HG03460 (cell line): Measurements from ENCODE around the gene MRTFA.
"Not testable (repeated sequence)": the region's sequence is repeated elsewhere in the genome, so short reads cannot be mapped to it uniquely, and the experiment has no call there.

ENCODE experiments used
- ATAC-seq: cut with Tn5 transposase; IDR thresholded peaks from one replicate; pipeline ENCODE4 v1.9.1; 2021; ENCODE audit not compliant: unreplicated experiment

The MRTFA gene

DNA sequence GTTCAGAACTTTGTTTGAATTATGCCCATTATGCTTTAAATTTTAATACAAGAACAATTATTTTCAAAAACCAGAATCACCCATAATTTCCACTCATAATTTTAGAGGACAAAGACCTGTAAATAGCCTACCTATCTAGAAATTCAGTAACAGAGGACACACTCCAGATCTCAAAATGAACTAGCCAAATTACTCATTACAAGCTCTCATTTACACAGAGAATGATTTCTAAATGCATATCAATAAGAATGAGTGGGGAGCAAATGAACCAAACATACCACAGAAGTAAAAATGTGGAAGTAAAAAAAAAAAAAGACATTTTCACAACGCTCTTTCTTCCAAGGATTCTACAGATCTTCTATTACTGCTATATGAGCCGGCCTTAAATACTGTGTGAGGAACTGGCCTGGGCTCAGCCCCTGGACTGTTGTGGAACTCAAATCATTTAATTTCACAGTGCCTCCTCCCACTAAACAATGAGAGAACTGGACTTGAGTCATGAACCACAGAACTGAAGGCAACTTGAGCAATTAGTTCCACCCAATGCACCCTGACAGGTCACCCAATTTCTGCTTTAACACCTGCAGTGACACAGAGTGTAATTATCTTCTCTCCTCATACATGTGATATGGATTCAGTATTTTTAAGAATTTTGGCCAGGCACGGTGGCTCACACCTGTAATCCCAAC, 8.0 kb downstream of the MRTFA start:
- no peak for ATAC-seq

DNA sequence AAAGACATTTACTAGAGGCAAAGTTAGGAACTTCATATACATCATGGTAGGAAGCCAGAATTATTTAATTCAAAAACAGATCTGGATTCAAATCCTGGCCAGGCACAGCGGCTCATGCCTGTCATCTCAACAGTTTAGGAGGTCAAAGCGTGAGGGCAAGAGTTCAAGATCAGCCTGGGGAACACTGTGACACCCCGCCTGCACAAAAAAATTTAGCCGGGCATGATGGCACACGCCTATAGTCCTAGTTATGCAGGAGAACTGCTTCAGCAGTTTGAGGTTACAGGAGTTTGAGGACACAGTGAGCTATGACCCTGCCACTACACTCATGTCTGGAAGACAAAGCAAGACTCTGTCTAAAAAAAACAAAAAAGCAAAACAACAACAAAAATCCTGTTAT, 8.9 kb downstream of the MRTFA start:
- ATAC-seq, result no peak

DNA sequence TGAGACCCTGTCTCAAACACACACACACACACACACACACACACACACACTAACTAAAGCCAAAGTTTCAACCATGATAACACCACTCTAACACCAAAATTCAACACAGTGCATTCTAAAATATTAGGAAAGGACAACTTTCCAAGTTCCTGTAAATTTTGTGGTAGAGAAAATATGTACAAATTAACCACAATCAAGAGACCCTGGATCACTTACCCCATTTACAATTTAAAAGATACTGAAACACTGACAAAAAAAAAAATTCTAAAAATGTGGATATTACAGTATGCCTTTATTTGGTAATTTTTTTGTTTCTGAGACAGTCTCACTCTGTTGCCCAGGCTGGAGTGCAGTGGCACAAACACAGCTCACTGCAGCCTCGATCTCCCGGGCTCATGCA, 9.7 kb downstream of the MRTFA start:
- no peak for ATAC-seq

DNA sequence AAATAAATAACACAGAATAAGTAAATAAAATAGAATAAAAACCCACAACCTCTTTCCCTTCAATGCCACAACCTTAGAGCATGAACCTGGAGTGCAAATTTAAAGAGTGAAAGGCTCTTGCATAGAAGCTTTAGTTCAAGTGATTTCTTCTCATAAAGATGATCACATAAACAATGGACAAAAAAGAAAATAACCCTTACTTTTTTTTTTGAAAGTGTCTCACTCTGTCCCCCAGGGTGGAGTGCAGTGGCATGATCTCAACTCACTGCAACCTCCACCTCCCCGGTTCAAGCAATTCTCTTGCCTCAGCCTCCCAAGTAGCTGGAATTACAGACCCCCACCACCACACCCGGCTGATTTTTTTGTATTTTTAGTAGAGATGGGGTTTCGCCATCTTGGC, 10.7 kb downstream of the MRTFA start:
- ATAC-seq, result not testable (repeated sequence)

DNA sequence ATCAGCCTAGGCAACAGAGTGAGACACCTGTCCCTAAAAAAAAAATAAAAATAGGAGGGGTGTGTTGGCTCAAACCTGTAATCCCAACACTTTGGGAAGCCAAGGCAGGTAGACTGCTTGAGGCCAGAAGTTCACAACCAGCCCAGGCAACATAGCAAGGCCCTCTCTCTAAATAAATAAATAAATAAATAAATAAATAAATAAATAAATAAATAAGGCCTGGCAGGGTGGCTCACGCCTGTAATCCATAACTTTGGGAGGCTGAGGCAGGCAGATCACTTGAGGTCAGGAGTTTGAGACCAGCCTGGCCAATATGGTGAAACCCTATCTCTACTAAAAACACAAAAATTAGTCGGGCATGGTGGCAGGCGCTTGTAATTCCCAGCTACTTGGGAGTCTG, 11.2 kb downstream of the MRTFA start:
- ATAC-seq, result not testable (repeated sequence)

DNA sequence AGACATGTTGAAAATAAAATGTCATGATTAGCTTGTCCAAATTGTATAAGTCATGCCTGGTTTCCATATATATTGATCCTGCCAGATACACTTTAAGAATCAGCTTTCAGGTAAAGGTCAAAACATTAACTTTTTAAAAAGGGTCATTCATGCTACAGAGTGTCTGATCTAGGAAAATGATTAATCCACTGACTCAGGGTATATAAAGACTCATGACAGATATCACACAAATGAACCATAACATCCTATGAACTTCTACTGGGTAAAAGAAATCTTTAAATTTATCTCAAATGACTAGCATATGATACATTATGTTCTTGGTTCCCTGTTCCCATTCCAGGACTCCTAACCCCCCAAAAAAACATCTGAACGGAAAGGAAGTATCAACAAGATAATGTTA, 11.7 kb downstream of the MRTFA start:
- ATAC-seq, result no peak

DNA sequence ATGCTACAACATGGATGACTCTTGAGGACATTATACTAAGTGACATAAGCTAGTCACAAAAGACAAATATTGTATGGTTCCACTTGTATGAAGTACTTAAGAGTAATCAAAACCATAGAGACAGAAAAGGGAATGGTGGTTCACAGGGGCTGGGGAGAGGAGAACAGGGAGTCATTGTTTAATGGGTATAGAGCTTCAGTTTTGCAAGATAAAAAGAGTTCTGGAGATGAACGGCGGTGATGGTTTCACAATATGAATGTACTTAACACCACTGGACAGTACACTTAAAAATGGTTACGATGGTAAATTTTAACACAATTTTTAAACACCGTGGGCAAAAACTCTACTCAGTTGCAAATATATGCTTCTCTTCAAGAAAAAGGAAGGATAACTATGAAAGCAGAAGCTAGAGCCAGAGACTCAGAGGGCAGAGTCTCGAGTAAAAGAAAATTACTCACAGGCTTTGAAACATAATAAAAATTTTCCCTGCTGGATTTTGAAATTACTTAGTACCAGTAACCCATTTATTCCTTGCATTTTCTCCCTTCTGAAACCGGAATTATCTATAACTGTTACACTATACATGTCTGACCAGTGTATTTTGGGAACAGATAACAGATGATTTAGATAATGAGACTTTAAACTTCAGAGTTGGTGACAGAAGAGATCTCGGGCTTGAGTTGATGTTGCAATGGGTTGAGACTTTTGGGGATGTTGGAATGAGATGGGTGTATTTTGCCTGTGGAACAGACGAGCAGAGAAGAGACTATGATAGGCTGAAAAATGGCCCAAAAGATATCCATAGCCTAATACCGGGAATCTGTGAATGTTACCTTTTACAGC, 15.0 kb downstream of the MRTFA start:
- no peak for ATAC-seq

DNA sequence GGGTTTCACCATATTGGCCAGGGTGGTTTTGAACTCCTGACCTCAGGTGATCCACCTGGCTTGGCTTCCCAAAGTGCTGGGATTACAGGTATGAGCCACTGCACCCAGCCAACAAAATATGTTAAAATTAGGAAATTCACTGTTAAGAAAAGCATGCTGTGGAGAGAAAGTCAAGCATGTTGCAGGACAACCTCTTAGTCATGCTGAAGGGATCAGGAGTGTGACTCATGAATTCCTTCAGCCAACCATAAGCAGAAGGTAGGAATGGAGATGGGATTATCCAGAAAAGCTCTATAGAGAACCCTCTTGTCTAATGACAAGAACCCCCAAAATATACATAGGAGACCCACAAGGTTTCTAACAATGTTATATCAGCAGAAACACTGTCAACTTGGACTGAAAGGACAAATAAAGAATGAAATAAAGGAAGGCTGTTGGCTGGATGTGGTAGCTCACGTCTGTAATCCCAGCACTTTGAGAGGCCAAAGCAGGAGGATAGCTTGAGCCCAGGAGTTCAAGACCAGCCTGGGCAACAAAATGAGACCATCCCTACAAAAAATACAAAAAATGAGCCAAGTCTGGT, 16.0 kb downstream of the MRTFA start:
- ATAC-seq, result no peak

DNA sequence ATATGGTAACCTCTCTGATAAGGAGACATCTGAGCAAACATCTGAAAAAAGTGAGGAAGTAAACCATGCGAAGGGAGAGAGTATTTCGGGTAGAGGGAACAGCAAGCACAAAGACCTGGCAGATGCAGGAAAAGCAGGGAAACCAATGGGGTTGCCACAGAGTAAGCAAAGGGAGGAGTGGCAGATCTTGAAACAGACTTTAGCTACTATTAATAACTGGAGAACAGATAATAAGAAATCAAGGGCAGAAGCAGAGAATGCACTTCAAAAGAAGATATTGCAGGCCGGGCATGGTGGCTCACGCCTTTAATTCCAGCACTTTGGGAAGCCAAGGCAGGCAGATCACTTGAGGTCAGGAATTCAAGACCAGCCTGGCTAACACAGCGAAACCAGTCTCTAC, 18.1 kb downstream of the MRTFA start:
- ATAC-seq, result no peak

DNA sequence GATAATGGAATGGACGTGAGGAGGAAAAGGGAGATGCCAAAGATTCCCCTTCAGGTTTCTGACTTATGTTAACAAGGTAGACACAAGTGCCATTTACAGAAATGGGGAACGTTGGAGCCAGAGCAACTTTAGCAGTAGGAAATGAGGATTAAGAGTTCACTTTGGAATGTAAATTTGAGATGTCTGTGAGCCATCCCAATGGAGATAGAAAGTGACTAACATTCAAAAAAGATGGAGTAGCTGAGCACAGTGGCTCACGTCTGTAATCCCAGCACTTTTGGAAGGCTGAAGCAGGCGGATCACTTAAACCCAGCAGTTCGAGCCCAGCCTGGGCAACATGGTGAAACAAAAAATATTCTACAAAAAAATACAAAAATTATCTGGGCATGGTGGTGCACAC, 19.9 kb downstream of the MRTFA start:
- no peak for ATAC-seq

DNA sequence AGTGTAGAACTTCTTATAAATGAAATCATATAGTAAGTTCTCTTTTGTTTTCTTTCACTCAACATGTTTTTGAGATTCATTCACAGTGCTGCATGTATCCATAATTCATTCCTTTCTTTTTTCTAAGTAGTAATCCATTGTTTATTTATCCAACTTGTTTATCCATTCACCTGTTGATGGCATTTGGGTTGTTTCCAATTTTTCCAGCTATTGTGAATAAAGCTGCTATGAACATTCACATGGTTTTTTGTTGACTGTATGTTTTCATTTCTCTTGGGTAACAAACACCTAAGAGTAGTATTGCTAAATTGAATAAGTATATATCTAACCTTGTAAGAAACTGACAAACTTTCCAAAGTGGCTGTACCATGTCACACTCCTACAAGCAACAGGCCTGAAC, 23.5 kb downstream of the MRTFA start:
- ATAC-seq, result no peak

DNA sequence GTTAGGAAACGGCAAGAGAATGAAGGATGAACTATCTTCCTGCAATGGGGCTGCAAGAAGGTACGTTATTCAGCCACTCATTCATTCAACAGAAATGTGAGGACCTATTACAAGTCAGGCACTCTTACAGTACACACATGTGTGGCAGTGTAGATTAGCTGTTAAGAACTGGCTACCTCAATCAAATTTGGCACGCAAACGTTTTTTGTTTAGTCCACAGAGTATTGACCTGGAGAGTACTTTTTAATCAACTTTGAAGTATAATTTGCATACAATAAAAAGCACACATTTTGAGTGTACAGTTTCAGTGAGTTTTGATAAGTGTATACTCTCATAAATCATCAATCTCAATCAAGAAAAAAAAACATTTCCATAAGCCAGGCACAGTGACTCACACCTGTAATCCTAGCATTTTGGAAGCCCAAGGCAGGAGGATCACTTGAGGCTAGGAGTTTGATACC, 24.2 kb downstream of the MRTFA start:
- no peak for ATAC-seq

DNA sequence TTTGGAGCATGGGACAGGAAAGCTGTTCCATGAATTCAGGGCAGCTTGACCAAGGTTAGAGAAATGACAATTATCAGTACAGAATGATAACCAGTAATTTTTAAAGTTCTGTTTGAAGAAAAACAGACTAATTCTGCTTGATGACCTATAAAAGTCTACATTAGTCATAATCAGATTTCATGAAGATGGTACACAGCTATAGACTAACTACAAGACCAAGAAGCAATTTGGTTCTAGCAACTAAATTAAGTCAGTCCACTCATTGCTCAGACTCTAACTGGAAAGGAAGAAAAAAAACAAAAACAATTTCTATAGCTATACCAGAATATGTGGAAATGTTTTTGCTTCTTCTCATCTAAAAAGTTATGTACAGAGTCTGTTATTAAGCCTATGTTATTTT, 24.9 kb downstream of the MRTFA start:
- ATAC-seq, result no peak

DNA sequence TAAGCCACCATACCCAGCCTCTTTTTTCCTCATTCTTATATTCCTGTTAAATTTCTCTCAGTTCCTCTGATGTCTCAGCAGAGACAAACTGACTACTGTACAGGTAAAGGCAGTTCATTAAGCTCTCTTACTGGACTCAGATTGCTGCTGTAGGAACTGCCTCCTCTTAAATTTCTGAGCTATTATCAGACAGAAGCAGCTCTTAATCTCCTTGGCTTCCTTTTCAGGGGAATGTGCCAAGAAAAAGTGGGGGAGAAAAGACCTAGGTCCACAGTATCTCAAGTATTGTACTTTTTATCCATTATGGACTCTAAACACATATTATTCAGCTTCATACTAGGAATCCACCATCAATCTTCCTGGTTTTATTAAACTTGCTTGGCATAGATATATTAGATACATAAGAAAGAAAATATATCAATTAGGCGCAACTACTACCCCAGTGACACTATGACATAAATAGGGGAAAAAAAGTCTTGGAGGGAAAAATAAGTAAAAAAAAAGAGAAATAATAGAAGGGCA, 26.1 kb downstream of the MRTFA start:
- ATAC-seq, result no peak

DNA sequence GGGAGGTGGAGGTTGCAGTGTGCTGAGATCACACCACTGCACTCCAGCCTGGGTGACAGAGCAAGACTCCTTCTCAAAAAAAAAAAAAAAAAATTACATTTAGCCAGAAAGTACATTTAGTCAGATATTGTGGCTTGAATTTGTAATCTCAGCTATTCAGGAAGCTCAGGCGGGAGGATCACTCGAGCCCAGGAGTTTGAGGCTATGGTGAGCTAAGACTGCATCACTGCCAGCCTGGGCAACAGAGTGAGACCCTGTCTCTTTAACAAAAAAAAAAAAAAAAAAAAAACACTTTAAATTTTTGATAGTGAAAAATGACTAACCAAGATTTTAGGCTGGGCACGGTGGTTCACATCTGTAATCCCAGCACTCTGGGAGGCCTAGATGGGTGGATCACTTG, 27.3 kb downstream of the MRTFA start:
- no peak for ATAC-seq

DNA sequence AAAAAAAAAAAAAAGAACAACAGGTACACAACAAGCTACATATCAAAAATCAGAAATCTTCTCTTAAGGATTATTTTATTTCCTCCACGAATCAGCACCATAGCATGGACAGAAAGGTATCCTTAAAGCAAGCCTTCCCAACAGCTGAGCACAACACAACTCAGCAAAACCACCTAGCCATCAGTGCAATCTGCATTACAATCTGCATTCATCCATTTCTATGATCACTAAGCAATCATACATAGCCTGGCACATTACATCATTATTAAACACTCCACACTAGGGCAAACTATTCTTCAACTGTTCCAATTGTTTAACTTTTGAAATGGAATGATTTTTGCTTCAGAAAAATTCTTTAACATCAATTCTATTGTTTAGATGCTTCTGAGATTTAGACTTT, 29.0 kb downstream of the MRTFA start:
- ATAC-seq, result no peak

DNA sequence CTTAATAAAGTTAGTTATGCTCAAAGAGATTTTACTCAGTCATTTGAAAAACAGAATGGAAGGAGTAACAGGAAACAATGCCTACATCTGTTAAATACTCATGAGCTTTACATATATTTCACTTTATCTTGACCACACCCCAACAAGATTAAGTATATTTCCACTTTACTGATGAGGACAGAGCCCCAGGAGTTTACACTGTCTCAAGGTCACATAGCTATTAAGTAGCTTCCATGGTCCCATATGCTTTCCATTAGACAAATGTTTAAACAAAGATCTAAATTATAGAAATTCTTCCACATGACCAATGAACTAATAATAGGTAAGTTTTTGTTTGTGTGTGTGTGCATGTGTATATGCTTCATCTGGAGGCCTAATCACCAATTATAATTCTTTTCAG, 30.2 kb downstream of the MRTFA start:
- ATAC-seq, result no peak

DNA sequence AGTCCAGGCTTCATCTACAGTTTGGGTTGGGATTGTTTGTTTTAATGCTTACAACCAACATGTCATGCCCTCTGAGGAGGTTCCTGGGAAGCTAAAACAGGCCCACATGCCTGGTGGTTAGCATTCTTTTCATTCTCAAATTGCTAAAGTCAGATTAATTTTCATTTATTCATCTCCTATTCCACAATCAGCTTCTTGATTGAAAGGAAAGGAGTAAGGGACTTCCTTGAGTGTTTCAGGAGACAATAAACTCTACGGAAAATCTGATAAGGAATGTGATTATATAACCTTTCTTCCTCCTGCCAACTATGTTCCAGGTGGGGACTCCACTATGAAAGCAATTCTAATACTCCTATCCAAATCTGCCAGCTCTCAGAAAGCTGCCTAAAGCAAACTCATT, 30.8 kb downstream of the MRTFA start:
- no peak for ATAC-seq

DNA sequence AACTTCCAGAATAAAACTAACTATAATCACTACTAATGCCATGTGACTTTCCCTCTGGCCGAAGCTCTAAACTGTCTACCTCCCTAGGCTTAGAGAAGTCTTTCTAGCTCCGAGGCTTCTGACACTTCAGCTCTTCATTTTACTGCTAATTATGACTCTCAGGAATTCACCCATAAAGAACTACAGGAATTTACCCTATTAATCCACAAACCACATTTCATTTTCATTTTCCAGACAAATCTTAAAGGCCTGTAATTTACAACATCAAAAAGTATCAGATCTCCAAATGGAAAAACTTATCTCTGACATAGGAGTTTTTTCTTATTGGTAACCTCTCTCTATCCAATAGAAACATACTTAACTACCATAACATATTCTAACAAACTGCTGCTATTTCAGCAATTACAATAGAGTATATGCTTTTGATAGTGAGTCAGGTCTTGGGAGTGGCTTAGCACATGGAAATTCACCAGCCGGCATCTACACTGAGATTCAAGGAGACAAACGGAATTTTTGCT, 33.4 kb downstream of the MRTFA start:
- no peak for ATAC-seq

DNA sequence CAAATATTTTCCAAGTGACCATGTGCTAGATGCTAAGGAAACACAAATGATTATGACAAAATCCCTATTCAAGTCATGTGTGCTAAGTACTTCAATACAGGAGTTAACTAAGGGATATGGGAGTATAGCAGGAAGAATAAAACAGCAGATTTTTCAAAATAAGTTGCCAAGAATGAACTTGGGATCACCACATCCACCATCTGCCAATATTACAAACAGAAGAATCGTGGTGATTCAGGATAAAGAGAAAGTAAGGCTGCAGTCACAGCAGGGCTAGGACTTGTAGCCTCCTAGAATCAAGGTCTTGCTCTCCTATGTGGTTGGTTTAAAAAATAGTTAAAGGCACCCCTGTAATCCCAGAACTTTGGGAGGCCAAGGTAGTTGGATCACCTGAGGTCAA, 34.3 kb downstream of the MRTFA start:
- no peak for ATAC-seq

DNA sequence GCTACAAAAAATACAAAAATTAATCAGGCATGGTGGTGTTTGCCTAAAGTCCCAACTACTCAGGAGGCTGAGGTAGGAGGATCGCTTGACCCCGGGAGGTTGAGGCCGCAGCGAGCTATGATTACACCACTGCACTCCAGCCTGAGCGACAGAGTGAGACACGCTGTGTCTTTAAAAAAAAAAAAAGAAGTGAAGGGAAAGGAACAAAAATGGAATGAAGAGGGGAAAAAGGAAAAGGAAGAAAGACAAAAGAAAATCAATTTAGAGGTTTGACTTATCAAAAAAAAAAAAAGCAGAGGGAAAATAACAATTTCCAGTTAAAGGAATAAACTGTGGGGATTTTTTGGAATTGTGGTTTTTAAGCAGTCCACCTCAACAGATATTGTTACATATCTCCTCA, 36.8 kb downstream of the MRTFA start:
- no peak for ATAC-seq

DNA sequence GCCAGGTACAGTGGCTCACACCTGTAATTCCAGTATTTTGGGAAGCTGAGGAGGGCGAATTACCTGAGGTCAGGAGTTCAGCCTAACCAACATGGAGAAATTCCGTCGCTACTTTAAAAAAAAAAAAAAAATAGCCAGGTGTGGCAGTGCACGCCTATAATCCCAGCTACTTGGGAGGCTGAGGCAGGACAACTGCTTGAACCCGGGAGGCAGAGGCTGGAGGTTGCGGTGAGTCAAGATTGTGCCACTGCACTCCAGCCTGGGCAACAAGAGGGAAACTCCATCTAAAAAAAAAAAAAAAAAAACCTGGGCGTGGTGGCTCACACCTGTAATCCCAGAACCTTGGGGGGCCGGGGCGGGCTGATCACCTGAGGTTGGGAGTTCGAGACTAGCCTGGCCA, 37.8 kb downstream of the MRTFA start:
- not testable (repeated sequence) for ATAC-seq
